GM19025 (cell line): ENCODE data around the gene LSM7.
A peak's percentile ranks its signal among the peaks of the same experiment; 100 is the strongest.

ENCODE experiments used
- ATAC-seq: cut with Tn5 transposase; IDR thresholded peaks from one replicate; pipeline ENCODE4 v1.9.1; 2021; ENCODE audit warnings: mild to moderate bottlenecking, low read depth, moderate library complexity; ENCODE audit not compliant: unreplicated experiment

The LSM7 gene

GRCh38 chr19:2338751-2339643, 10.6 kb upstream of the LSM7 start:
- ATAC-seq, result no peak

GRCh38 chr19:2338055-2338615, 9.7 kb upstream of the LSM7 start:
- no peak for ATAC-seq

GRCh38 chr19:2337329-2337707, 8.9 kb upstream of the LSM7 start:
- no peak for ATAC-seq

- ATAC-seq, result no peak
Observed at GRCh38 chr19:2336528-2337328, 8.3 kb upstream of the LSM7 start.

GRCh38 chr19:2335848-2336247, 7.5 kb upstream of the LSM7 start:
- no peak for ATAC-seq

- ATAC-seq, result no peak
Observed at GRCh38 chr19:2334986-2335846, 6.8 kb upstream of the LSM7 start.

GRCh38 chr19:2334426-2334825, 6.0 kb upstream of the LSM7 start:
- ATAC-seq, result no peak

- no peak for ATAC-seq
Observed at GRCh38 chr19:2333807-2334211, 5.4 kb upstream of the LSM7 start.

GRCh38 chr19:2333027-2333806, 4.8 kb upstream of the LSM7 start:
- no peak for ATAC-seq

GRCh38 chr19:2332341-2333026, 4.1 kb upstream of the LSM7 start:
- ATAC-seq, result peak; percentile 34

GRCh38 chr19:2331601-2332246, 3.3 kb upstream of the LSM7 start:
- no peak for ATAC-seq

GRCh38 chr19:2330632-2331284, 2.4 kb upstream of the LSM7 start:
- ATAC-seq, result no peak

GRCh38 chr19:2330255-2330631, 1.9 kb upstream of the LSM7 start:
- ATAC-seq, result no peak

- ATAC-seq, result no peak
Observed at GRCh38 chr19:2329501-2329916, 1.1 kb upstream of the LSM7 start.

GRCh38 chr19:2329149-2329478, 728 bp upstream of the LSM7 start:
- ATAC-seq, result no peak

- ATAC-seq, result no peak
Observed at GRCh38 chr19:2327773-2328400, 499 bp downstream of the LSM7 start.

- no peak for ATAC-seq
Observed at GRCh38 chr19:2326699-2327360, 1.6 kb downstream of the LSM7 start.
